Suprapubic skin (tissue), 4 donors: ENCODE measurements around the gene AMBRA1. TPM values are rescaled to one million over a fixed set of nuclear protein-coding genes. Genes with fewer than 3 reads are reported as not detected.
A peak's percentile ranks its signal among the peaks of the same experiment; 100 is the strongest.

ENCODE experiments used
- DNase-seq, 2 donors: peaks; one replicate each; pipeline ENCODE4 v3.0.0-alpha.2; 2019; ENCODE audit warnings: low spot score in 2 of 2
- H3K27ac ChIP-seq: fragments of 200-600 bp; sonication (generic); one replicate; pipeline ENCODE4 v1.5.1; 2019
- H3K27me3 ChIP-seq: fragments of 200-600 bp; sonication (generic); one replicate; pipeline ENCODE4 v1.5.1; 2019
- H3K36me3 ChIP-seq: fragments of 200-600 bp; sonication (generic); one replicate; pipeline ENCODE4 v1.5.1; 2019
- H3K4me1 ChIP-seq: fragments of 200-600 bp; sonication (generic); one replicate; pipeline ENCODE4 v1.5.1; 2019
- H3K4me3 ChIP-seq: fragments of 200-600 bp; sonication (generic); one replicate; pipeline ENCODE4 v1.5.1; 2019; ENCODE audit warnings: mild to moderate bottlenecking
- H3K9me3 ChIP-seq: fragments of 200-600 bp; sonication (generic); one replicate; pipeline ENCODE4 v1.5.1; 2019
- EP300 ChIP-seq: sonication (generic); formaldehyde crosslinking; IDR thresholded peaks from one replicate; pipeline ENCODE4 v1.6.1; 2017; ENCODE audit warnings: antibody characterized with exemption
- POLR2A ChIP-seq, 2 donors: fragments of 450-650 bp; IDR thresholded peaks; one replicate each; pipeline ENCODE4 v1.6.1; 2017; ENCODE audit warnings: antibody characterized with exemption in 2 of 2, mild to moderate bottlenecking in 2 of 2, moderate library complexity in 2 of 2
- POLR2AphosphoS5 ChIP-seq, 3 donors: sonication (generic); formaldehyde crosslinking; IDR thresholded peaks; one replicate each; pipeline ENCODE4 v1.6.1; 2017; ENCODE audit warnings: antibody characterized with exemption in 3 of 3
- WGBS: methylation state at CpG from one replicate; pipeline ENCODE4 v1.1.5; 2018; 5-methylcytosine and 5-hydroxymethylcytosine counted together
- total RNA-seq, 4 donors: library from RNA; depleted of rRNA; stranded (reverse); fragments of >200 nt; gene quantifications; one replicate each; pipeline ENCODE4 v1.1.0, GENCODE V29; 2016
- TF ChIP-seq, protein P1 (sequence below), 2 donors: fragments of 200-600 bp in 1 of 2; fragments of 450-650 bp in 1 of 2; sonication (generic) in 1 of 2; IDR thresholded peaks; one replicate each; pipeline ENCODE4 v1.5.1; 2016 to 2019; ENCODE audit warnings: antibody characterized with exemption in 2 of 2, mild to moderate bottlenecking in 1 of 2, moderate library complexity in 1 of 2

AMBRA1 gene
- total RNA-seq, 4 donors from 2014 or later, result 38.6 to 63.2 (median 45.6) TPM

DNA sequence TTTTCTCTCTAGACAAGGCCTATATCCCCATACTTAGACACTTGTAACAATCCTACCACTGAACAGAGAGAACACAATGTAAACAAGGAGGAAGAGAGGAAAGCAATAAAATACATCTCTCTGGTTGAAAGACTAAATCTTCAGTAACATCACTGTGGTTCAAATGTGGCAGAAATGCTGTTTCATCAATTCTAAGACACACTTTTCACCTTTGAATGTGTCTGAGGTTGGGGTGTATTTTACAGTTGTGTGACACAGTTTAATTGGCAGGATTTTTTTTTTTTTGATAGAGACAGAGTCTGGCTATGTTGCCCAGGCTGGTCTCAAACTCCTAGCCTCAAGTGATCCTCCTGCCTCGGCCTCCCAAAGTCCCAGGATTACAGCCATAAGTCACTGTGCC lies 79.5 kb downstream of the AMBRA1 start:
- peaks cover 6% of the 10 kb centered on the region for H3K36me3 ChIP-seq
- DNase-seq, result no peak
- H3K27ac ChIP-seq, result no peak overlapping the region
- WGBS, result 89% methylated on average over 1 of the region's 1 CpG
- H3K4me1 ChIP-seq, result peaks cover 19% of the 10 kb centered on the region
- H3K27me3 ChIP-seq, result no peaks in the 10 kb centered on the region
- H3K9me3 ChIP-seq, result no peaks in the 10 kb centered on the region
- TF ChIP-seq, protein P1, sequence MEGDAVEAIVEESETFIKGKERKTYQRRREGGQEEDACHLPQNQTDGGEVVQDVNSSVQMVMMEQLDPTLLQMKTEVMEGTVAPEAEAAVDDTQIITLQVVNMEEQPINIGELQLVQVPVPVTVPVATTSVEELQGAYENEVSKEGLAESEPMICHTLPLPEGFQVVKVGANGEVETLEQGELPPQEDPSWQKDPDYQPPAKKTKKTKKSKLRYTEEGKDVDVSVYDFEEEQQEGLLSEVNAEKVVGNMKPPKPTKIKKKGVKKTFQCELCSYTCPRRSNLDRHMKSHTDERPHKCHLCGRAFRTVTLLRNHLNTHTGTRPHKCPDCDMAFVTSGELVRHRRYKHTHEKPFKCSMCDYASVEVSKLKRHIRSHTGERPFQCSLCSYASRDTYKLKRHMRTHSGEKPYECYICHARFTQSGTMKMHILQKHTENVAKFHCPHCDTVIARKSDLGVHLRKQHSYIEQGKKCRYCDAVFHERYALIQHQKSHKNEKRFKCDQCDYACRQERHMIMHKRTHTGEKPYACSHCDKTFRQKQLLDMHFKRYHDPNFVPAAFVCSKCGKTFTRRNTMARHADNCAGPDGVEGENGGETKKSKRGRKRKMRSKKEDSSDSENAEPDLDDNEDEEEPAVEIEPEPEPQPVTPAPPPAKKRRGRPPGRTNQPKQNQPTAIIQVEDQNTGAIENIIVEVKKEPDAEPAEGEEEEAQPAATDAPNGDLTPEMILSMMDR (IDR thresholded peaks at IDR 0.05), result no peak
- TF ChIP-seq EP300 (no peak), POLR2AphosphoS5 (IDR thresholded peaks at IDR 0.05) (no peak), POLR2A (IDR thresholded peaks at IDR 0.05) (no peak)
- no peak overlapping the region for H3K4me3 ChIP-seq

GRCh38 chr11:46513934-46514342 lies 79.9 kb downstream of the AMBRA1 start:
- no peak for TF ChIP-seq EP300
- TF ChIP-seq POLR2AphosphoS5 (IDR thresholded peaks at IDR 0.05), result no peak
- no peak for TF ChIP-seq POLR2A (IDR thresholded peaks at IDR 0.05)
- TF ChIP-seq, protein P1 (IDR thresholded peaks at IDR 0.05), result no peak
- no peak overlapping the region for H3K27ac ChIP-seq
- 27% methylated on average over 3 of the region's 3 CpGs for WGBS
- peaks cover 6% of the 10 kb centered on the region for H3K36me3 ChIP-seq
- H3K4me1 ChIP-seq, result peaks cover 19% of the 10 kb centered on the region
- H3K4me3 ChIP-seq, result no peak overlapping the region
- no peaks in the 10 kb centered on the region for H3K27me3 ChIP-seq
- H3K9me3 ChIP-seq, result no peaks in the 10 kb centered on the region
- peak in 1 of 2 donors; percentile 62 for DNase-seq

DNA sequence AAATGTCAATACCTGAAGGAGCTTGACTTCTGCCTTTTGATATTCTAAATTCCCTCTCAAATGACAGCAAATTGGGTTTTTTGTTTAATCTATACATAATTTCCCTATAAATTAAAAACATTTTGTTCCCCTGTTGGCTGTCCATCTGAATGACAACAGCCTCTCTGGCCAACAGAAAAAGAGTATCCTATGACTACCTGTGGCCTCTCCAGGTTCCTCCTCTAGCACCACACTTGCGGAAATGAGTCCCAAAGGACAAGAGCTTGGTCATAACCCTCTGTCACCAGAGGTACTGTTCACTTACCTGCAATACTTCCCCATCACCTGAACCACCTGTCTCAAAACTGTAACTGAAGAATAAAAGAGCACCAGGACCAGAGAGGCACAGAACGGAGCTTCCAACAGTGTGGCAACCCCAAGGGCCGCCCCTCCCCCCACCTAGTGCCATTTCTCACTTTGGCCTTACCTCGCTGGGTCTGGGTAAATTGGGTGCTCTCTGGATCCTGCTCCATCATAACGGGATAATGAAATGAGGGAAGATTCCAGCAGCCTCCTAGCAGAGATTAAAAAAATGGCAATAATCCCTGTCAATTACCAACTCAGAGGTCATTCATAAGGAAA lies 81.5 kb downstream of the AMBRA1 start:
- Histone ChIP-seq H3K27me3 (no peaks in the 10 kb centered on the region), H3K4me1 (peaks cover 19% of the 10 kb centered on the region), H3K4me3 (no peak overlapping the region), H3K9me3 (no peaks in the 10 kb centered on the region), H3K36me3 (peaks cover 16% of the 10 kb centered on the region), H3K27ac (no peak overlapping the region)
- 93% methylated on average over 5 of the region's 5 CpGs for WGBS
- no peak for DNase-seq
- TF ChIP-seq POLR2AphosphoS5 (IDR thresholded peaks at IDR 0.05), result no peak
- TF ChIP-seq EP300, result no peak
- no peak for TF ChIP-seq POLR2A (IDR thresholded peaks at IDR 0.05)
- TF ChIP-seq, protein P1 (IDR thresholded peaks at IDR 0.05), result no peak

- H3K27ac ChIP-seq, result no peak overlapping the region
- no peaks in the 10 kb centered on the region for H3K27me3 ChIP-seq
- H3K9me3 ChIP-seq, result no peaks in the 10 kb centered on the region
- WGBS, result 89% methylated on average over 2 of the region's 2 CpGs
- DNase-seq, result no peak
- H3K4me3 ChIP-seq, result no peak overlapping the region
- TF ChIP-seq POLR2A (IDR thresholded peaks at IDR 0.05) (no peak), EP300 (no peak), POLR2AphosphoS5 (IDR thresholded peaks at IDR 0.05) (no peak)
- TF ChIP-seq, protein P1 (IDR thresholded peaks at IDR 0.05), result no peak
- peaks cover 19% of the 10 kb centered on the region for H3K36me3 ChIP-seq
- peaks cover 19% of the 10 kb centered on the region for H3K4me1 ChIP-seq
Observed at GRCh38 chr11:46511342-46511741, 82.5 kb downstream of the AMBRA1 start.

DNA sequence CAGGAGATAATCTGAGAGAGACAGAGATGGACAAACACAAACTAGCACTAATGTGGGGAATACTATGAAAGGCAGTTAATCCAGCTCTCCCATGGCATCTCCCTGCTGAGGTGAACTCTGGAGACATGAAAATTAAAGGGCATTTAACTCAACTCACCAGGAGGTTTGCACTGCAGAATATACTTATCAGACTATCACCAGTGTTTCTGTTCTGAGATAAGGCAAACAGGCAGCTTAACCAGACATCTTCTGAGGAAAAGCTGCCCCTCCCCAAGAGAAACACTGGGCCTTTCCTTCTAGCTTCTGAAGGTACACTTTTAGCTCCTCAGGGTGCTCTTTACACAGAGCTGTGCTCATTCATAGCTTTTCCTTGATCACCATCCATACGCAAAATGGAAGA lies 85.5 kb downstream of the AMBRA1 start:
- 100% methylated on average over 1 of the region's 1 CpG for WGBS
- no peak overlapping the region for H3K4me3 ChIP-seq
- no peaks in the 10 kb centered on the region for H3K9me3 ChIP-seq
- no peak for DNase-seq
- peaks cover under 1% of the 10 kb centered on the region for H3K4me1 ChIP-seq
- peaks cover 45% of the 10 kb centered on the region for H3K36me3 ChIP-seq
- H3K27ac ChIP-seq, result no peak overlapping the region
- no peaks in the 10 kb centered on the region for H3K27me3 ChIP-seq
- TF ChIP-seq EP300 (no peak), POLR2AphosphoS5 (IDR thresholded peaks at IDR 0.05) (no peak), POLR2A (IDR thresholded peaks at IDR 0.05) (no peak)
- TF ChIP-seq, protein P1 (IDR thresholded peaks at IDR 0.05), result no peak
